ENCODE data around the gene SIRT4.

Gene SIRT4

DNA sequence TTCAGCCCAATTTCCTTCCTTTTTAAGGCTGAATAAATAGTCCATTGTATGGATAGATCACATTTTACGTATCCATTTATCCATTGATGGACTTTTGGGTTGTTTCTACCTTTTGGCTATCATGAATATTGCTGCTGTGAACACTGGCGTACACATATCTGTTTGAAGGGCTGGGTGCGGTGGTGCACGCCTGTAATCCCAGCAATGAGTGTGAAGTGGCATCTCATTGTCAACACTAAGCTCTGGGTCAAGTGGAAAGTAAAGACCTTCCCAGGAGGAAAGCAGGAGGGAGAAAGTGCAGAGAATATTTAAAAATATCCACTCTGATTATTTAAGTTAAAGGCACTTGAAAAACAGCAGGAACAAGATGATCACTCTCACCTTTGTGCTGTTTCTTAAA is 37.1 kb downstream of the SIRT4 start:
- DNase-seq: no peak

DNA sequence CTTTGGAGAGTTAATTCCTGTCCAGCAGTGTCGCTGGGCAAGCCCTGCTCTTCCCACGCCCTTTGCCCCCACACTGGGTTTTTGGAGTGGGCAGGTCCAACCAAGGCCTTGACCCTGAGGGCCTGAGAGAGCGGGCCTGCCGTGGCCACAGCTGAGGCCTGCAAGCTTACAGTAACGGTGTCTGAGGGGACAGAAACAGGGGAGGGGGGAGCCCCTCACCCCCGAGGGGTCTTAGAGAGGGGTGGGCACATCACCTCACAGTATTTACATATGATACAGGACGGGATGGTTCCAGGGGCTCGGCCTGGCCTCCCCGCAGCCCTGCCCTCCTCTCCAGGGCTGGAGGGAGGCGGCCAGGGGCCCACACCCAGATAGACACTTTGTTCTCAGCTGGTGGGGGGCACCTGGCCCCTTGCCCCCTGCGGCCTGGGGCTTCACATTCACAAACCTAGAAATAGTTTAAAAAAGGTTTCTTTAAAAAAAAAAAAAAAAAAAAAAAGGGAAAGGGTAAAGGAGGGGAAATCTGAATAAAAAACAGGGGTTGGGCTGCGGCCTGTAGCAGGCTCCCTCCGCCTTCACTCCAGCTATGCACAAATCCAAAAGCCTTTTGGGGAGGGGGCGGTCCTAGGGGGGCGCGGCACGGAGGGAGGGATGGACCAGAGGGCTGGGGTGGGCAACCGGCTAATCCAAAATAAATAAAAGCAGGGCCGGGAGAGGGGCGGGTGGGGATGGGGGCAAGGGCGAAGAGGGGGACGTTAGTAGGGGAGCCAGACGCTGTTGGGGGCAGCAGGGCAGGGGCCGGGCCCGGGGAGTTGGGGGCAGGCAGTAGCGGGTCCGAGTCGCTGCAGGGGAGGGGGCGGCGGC is 40.3 kb downstream of the SIRT4 start:
- no peak for DNase-seq

DNA sequence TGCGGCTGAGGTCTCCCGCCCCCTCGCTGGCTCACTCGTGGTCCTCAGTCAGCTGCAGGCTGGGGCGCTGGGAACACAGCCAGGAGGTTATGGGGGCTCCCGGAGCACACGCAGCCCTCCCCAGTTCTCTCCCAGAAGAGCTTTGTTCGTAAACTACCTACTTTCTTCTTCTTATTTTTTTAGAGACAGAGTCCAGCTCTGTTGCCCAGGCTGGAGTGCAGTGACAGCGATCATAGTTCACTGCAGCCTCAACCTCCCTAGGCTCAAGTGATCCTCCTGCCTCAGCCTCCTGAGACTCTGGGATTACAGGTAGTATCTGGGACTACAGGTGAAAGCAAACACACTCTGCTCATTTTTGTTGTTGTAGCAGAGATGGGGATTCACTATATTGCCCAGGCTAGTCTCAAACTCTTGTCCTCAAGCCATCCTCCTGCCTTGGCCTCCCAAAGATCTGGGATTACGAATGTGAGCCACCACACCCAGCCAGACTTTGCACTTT is 41.0 kb downstream of the SIRT4 start:
- no peak for DNase-seq

DNA sequence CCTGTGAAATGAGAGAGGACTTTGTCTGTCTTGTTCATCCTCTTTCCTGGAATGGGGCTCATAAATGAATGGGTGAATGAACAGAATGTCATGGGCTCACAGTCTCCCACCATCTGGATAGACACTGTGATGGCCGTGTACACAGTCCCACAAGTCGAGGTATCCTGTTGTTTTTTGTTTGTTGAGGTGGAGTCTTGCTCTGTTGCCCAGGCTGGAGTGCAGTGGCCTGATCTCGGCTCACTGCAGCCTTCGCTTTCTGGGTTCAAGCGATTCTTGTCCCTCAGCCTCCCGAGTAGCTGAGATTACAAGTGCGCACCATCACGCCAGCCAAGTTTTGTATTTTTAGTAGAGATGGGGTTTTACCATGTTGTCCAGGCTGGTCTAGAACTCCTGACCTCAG is 41.6 kb downstream of the SIRT4 start:
- no peak for DNase-seq

DNA sequence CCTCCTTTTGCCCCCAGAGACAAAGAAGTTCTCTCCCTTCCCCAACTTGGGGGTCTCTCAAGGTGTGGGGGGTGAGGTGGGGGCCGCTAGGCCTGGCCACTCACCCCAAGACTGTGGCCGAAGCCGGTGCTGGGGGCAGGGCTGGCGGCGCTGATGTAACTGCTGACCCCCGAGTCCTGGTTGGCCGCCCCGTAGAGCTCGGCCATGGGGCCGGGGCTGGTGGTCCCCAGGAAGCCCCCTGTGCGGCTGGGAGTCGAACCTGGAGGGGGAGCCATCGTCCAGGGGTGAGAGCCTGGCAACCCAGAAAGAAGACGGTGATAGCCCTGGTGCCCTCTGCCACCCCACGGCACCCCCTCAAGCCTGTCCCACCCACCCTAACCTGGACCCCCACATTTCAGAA is 43.9 kb downstream of the SIRT4 start:
- no peak for DNase-seq

- no peak for DNase-seq
Measured at GRCh38 chr12:120346681-120347080, 44.6 kb downstream of the SIRT4 start.

DNA sequence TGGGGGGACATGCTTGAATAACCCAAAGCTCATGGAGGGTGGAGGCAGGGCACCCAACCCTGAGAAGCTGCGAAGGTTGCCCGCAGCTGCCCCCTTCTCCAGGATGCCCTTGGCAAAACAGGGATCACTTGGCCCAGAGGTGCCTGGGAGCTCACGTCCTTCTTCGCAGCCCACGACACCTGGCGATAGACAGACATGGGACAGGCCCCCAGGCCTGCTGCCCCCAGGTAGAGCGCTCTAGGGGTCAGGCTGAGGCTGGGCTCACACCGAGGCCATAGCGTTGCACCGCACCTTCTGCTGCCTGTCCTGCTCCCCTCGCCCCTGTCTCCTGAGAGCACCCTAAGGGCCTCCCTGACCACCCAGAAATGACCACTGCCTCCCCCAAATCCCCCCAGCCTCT is 45.6 kb downstream of the SIRT4 start:
- DNase-seq: no peak

- peak; percentile 73 for DNase-seq
Measured at GRCh38 chr12:120350576-120351350, 48.6 kb downstream of the SIRT4 start.

DNA sequence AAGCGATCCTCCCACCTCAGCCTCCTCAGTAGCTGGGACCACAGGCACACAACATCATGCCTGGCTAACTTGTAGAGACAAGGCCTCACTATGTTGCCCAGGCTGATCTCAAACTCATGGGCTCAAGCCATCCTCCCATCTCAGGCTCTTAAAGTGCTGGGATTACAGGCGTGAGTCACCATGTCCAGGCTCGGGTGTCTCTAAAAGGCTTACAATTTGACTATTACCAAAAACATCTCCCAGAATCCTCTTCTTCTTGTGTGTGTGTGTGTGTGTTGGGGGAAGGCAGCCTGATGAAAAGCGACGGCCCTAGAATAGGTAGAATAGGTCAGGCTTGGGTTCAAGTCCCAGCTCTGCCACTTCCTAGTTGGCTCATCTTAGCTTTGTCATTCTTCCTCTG is 50.0 kb downstream of the SIRT4 start:
- DNase-seq: no peak

- DNase-seq: no peak
Measured at GRCh38 chr12:120353136-120353535, 51.0 kb downstream of the SIRT4 start.

- DNase-seq: no peak
Measured at GRCh38 chr12:120353556-120354317, 51.6 kb downstream of the SIRT4 start.

DNA sequence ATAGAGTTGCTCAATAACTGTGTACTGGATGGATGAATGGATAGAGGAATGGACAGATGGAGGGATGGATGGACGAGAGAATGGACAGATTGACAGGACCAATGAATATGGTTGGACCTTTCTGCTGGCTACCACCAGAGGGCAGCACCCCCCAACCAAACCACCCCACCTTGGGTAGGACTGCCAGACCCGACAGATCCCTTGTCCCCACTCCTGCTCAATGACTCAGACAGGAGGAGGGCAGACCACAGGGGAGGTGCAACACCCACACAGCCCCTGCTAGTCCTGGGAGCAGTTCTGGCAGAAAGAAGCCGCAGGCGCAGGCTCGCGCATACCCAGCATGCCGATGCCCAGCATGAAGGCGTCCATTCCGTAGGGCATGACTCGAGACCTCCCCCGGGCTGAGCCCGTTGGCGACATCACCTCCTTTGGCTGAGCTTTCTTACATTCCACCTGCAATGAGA is 54.5 kb downstream of the SIRT4 start:
- DNase-seq: peak; percentile 85

GRCh38 chr12:120357104-120357503 is 55.0 kb downstream of the SIRT4 start:
- no peak for DNase-seq

DNA sequence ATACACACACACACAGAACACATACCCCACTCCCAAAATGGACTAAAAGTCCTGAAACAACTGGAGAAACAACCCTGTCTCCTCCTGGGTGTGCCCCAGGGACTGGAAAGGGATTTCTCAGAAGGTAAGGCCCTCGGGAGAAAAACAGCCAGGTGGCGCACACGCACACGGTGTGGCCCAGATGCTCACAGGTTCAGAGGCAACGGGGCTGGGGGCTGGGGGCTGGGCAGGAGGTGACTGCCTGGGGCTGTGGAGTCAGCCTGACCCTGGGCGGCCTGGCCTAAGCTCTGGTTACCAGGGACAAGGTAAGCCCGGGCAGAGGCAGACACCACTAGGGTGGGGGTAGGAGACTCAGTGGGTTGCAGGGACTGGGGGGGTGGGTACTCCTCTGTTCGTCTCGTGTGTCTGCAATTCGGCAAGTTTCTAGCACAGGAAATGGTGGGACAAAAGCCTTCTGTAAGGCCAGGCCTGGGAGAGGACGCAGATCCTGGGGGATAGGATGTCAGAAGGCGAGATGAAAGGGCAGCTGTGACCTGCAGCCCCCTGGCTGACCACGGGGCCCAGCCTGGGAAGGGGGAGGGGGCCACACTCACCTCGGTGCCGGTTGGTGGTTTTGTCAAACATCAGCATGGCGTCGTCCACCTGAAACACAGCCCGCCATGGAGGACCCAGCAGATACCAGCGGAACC is 56.4 kb downstream of the SIRT4 start:
- no peak for DNase-seq

DNA sequence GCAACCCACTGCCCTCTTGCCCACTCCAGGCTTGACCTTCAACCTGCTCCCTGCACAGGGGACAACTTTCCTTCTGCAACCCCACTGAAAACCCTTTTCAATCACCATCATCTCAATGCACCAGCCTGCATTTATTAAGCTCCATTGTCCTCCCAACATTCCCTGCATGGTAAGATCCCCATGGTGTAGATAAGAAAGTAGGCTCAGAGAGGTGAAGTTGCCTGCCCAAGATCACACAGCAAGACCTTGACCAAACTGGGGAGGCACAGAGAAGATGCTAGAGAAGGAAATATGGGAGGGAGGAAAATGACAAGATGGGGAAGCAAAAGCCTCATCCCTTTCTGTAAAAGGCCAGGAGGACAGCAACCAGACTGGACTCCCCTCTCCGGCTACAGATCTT is 57.0 kb downstream of the SIRT4 start:
- no peak for DNase-seq

DNA sequence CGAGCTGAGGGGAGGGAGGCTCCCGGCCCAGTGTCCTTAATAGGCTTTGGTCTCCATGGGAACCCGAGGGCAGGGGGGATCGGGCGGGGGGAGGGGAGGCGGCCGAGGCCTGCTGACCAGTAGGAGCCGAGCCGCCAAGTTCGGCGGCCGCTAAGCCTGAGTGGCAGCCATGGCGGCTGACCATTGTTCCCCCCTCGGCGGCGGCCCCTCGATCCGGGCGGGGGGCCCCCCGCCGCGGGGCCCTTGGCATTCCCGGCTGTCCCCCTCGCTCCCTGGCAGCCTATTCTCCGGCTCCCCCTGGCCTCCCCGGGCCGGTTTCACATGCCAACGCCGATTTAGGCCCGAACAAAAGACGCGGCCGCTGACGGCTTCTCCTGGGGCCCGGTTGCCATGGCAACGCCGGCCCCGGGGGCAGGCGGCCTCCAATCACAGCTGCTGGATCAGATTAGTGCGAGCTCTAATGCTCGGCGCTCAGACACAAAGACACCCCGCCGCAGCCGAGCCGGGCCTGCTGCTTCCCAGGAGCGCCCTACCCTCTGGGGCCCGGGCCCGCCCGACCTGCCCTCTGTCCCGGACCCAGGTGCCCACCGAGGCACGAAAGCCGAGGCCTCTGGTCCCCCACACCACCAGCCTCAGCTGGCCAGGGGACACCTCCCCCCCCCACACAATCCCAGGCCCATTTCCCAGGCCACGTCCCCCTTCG is 59.5 kb downstream of the SIRT4 start:
- peak; percentile 86 for DNase-seq
